ENCODE data around the gene ALG2. TPM values are rescaled to one million over a fixed set of nuclear protein-coding genes. Genes with fewer than 3 reads are reported as not detected.

The ALG2 gene
- total and polyA plus RNA-seq, 2 donors from 2014 or later, result 38.7 to 40.5 TPM

DNA sequence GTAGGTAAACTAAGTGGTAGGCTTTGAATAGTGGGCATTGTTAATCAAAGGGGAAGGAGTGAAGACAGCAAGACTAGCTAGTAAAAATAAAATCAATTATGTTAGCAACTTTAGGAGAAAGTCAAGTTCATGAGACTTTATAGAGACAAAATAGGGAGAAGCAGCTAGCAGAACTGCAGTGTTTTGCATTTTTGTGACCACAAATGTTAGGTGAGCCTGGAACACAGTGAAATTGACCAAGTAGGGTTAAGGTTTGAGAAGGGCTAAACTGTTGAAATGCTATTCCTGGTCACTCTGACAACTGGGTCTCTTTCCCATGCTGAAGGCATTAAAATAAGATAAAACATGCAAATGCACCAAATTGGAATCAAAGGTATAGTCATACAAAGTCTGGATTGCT lies 13.3 kb upstream of the ALG2 start:
- peaks cover 5 to 21% (median 13%) of the 10 kb centered on the region in 3 donors for H3K36me3 ChIP-seq (ENCODE audit: control insufficient read depth in 2 of 3, insufficient read depth in 3 of 3, low read length in 3 of 3)
- no peaks in the 10 kb centered on the region for H3K4me1 ChIP-seq (ENCODE audit: control insufficient read depth in 2 of 3, insufficient read depth in 2 of 3, low read depth in 1 of 3, low read length in 3 of 3)
- H3K9ac ChIP-seq (ENCODE audit: low read length in 3 of 3), result no peak overlapping the region
- FAIRE-seq, result no peak
- no peak for DNase-seq
- no peak overlapping the region for H3K4me3 ChIP-seq (ENCODE audit: low read length in 3 of 3)
- TF ChIP-seq, protein P1, sequence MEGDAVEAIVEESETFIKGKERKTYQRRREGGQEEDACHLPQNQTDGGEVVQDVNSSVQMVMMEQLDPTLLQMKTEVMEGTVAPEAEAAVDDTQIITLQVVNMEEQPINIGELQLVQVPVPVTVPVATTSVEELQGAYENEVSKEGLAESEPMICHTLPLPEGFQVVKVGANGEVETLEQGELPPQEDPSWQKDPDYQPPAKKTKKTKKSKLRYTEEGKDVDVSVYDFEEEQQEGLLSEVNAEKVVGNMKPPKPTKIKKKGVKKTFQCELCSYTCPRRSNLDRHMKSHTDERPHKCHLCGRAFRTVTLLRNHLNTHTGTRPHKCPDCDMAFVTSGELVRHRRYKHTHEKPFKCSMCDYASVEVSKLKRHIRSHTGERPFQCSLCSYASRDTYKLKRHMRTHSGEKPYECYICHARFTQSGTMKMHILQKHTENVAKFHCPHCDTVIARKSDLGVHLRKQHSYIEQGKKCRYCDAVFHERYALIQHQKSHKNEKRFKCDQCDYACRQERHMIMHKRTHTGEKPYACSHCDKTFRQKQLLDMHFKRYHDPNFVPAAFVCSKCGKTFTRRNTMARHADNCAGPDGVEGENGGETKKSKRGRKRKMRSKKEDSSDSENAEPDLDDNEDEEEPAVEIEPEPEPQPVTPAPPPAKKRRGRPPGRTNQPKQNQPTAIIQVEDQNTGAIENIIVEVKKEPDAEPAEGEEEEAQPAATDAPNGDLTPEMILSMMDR (IDR thresholded peaks at IDR 0.05; ENCODE audit: borderline replicate concordance, extremely low read depth, insufficient read depth), result no peak
- no peaks in the 10 kb centered on the region for H3K27me3 ChIP-seq (ENCODE audit: control insufficient read depth, insufficient read depth, low read length)
- no peak overlapping the region for H3K27ac ChIP-seq (ENCODE audit: low read depth in 2 of 2, low read length in 2 of 2)
- H3K9me3 ChIP-seq (ENCODE audit: control insufficient read depth in 2 of 3, insufficient read depth in 1 of 3, low read length in 3 of 3), result no peaks in the 10 kb centered on the region
- intact Hi-C loops (cut with DNase I), result no loop called here

GRCh38 chr9:99234618-99235017 lies 12.9 kb upstream of the ALG2 start:
- no peaks in the 10 kb centered on the region for H3K9me3 ChIP-seq (ENCODE audit: control insufficient read depth in 2 of 3, insufficient read depth in 1 of 3, low read length in 3 of 3)
- intact Hi-C loops (cut with DNase I), result no loop called here
- H3K4me3 ChIP-seq (ENCODE audit: low read length in 3 of 3), result no peak overlapping the region
- H3K9ac ChIP-seq (ENCODE audit: low read length in 3 of 3), result no peak overlapping the region
- no peaks in the 10 kb centered on the region for H3K27me3 ChIP-seq (ENCODE audit: control insufficient read depth, insufficient read depth, low read length)
- TF ChIP-seq, protein P1 (IDR thresholded peaks at IDR 0.05; ENCODE audit: borderline replicate concordance, extremely low read depth, insufficient read depth), result no peak
- peaks cover 5 to 21% (median 13%) of the 10 kb centered on the region in 3 donors for H3K36me3 ChIP-seq (ENCODE audit: control insufficient read depth in 2 of 3, insufficient read depth in 3 of 3, low read length in 3 of 3)
- H3K27ac ChIP-seq (ENCODE audit: low read depth in 2 of 2, low read length in 2 of 2), result no peak overlapping the region
- H3K4me1 ChIP-seq (ENCODE audit: control insufficient read depth in 2 of 3, insufficient read depth in 2 of 3, low read depth in 1 of 3, low read length in 3 of 3), result no peaks in the 10 kb centered on the region
- DNase-seq (no peak), FAIRE-seq (no peak)

GRCh38 chr9:99231711-99232110 lies 10.0 kb upstream of the ALG2 start:
- FAIRE-seq, result no peak

More at GRCh38 chr9:99231711-99232110, 10.0 kb upstream of the ALG2 start:
- Histone ChIP-seq H3K27me3 (ENCODE audit: control insufficient read depth, insufficient read depth, low read length) (no peaks in the 10 kb centered on the region), H3K4me3 (ENCODE audit: low read length in 3 of 3) (no peak overlapping the region), H3K9me3 (ENCODE audit: control insufficient read depth in 2 of 3, insufficient read depth in 1 of 3, low read length in 3 of 3) (no peaks in the 10 kb centered on the region), H3K9ac (ENCODE audit: low read length in 3 of 3) (no peak overlapping the region), H3K27ac (ENCODE audit: low read depth in 2 of 2, low read length in 2 of 2) (no peak overlapping the region), H3K36me3 (ENCODE audit: control insufficient read depth in 2 of 3, insufficient read depth in 3 of 3, low read length in 3 of 3) (peaks cover 5 to 37% (median 22%) of the 10 kb centered on the region in 3 donors), H3K4me1 (ENCODE audit: control insufficient read depth in 2 of 3, insufficient read depth in 2 of 3, low read depth in 1 of 3, low read length in 3 of 3) (no peaks in the 10 kb centered on the region)
- intact Hi-C loops (cut with DNase I), result no loop called here
- DNase-seq, result no peak
- TF ChIP-seq, protein P1 (IDR thresholded peaks at IDR 0.05; ENCODE audit: borderline replicate concordance, extremely low read depth, insufficient read depth), result peak; percentile 24

All from kidney (tissue), 14 donors.